NCI-H187 (cell line): ENCODE results near the gene GRHPR.
A peak's percentile ranks its signal among the peaks of the same experiment; 100 is the strongest.
"Not testable (repeated sequence)": the region's sequence is repeated elsewhere in the genome, so short reads cannot be mapped to it uniquely, and the experiment has no call there.

Experiments used
- DNase-seq, 2 experiments: peaks; one replicate each; lab custom pipeline; 2025; lab: John Stamatoyannopoulos, UW

GRHPR gene

GRCh38 chr9:37447111-37447510, 24.6 kb downstream of the GRHPR start:
- DNase-seq, result no peak

- no peak for DNase-seq
These were observed 27.6 kb downstream of the GRHPR start for GRCh38 chr9:37449862-37450632.

GRCh38 chr9:37451628-37452027, 29.1 kb downstream of the GRHPR start:
- DNase-seq, result no peak

GRCh38 chr9:37452611-37453010, 30.1 kb downstream of the GRHPR start:
- DNase-seq, result no peak

- DNase-seq, result no peak
These were observed 31.3 kb downstream of the GRHPR start for GRCh38 chr9:37453827-37454226.

- no peak for DNase-seq
These were observed 31.7 kb downstream of the GRHPR start for GRCh38 chr9:37454238-37454637.

- DNase-seq, result no peak
These were observed 33.6 kb downstream of the GRHPR start for GRCh38 chr9:37455884-37456647.

GRCh38 chr9:37456817-37457216, 34.3 kb downstream of the GRHPR start:
- DNase-seq, result no peak

- no peak for DNase-seq
These were observed 41.5 kb downstream of the GRHPR start for GRCh38 chr9:37464006-37464405.

- DNase-seq, result peak in 1 of 2 experiments; percentile 31
These were observed 42.1 kb downstream of the GRHPR start for GRCh38 chr9:37464426-37465248.

- peak; percentile 94 to 98 for DNase-seq
These were observed 42.9 kb downstream of the GRHPR start, which contains the start of gene ZBTB5 for GRCh38 chr9:37465249-37466036. TSS of gene ZBTB5 (minus strand) at chr9:37465450. CDS start at chr9:37442551, 22,899 bp downstream.

GRCh38 chr9:37466037-37466709, 43.7 kb downstream of the GRHPR start:
- DNase-seq, result peak in 1 of 2 experiments; percentile 66

GRCh38 chr9:37467530-37467929, 45.0 kb downstream of the GRHPR start:
- DNase-seq, result not testable (repeated sequence)

GRCh38 chr9:37468620-37469019, 46.1 kb downstream of the GRHPR start:
- DNase-seq, result no peak

- DNase-seq, result no peak
These were observed 49.6 kb downstream of the GRHPR start for GRCh38 chr9:37471942-37472684.

- DNase-seq, result not testable (repeated sequence)
These were observed 51.5 kb downstream of the GRHPR start for GRCh38 chr9:37473982-37474381.

GRCh38 chr9:37474438-37474837, 51.9 kb downstream of the GRHPR start:
- DNase-seq, result no peak

GRCh38 chr9:37476930-37477329, 54.4 kb downstream of the GRHPR start:
- no peak for DNase-seq

GRCh38 chr9:37477443-37477842, 54.9 kb downstream of the GRHPR start:
- not testable (repeated sequence) for DNase-seq

- not testable (repeated sequence) for DNase-seq
These were observed 55.6 kb downstream of the GRHPR start for GRCh38 chr9:37477987-37478619.
